NAMALWA (cell line): ENCODE results near the gene NR1I3.

Experiments used
- DNase-seq: peaks from one replicate; pipeline ENCODE4 v3.0.0-alpha.2; 2015; ENCODE audit warnings: low spot score

NR1I3 gene

DNA sequence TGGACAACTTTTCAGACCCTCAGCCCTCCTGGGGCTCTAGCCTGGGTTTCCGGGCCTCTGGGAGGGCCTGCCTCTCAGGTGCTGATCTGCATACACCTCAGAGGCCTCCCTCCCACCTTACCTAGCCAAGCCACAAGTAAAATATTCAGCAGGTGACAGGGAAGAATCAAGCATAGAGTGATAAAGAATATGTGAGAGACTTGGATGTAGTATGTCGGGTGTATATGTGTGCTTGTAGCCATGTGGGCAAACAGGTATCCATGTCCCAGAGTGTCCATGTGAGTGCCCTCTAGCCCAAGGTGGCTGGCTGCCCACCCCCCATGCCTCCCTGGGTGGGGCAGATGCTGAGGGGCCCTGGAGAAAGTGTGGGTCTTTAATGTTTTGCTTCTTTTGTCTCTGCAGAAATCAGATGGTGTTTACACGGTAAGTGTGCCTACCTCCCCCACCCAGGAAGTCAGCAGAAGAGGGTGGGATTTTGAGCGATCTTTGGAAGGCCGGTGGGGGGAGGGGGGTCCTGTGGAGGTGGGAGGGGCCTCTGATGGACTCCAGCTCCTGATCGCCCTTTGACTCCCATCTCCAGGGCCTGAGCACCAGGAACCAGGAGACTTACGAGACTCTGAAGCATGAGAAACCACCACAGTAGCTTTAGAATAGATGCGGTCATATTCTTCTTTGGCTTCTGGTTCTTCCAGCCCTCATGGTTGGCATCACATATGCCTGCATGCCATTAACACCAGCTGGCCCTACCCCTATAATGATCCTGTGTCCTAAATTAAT, 19.5 kb downstream of the NR1I3 start:
- no peak for DNase-seq

DNA sequence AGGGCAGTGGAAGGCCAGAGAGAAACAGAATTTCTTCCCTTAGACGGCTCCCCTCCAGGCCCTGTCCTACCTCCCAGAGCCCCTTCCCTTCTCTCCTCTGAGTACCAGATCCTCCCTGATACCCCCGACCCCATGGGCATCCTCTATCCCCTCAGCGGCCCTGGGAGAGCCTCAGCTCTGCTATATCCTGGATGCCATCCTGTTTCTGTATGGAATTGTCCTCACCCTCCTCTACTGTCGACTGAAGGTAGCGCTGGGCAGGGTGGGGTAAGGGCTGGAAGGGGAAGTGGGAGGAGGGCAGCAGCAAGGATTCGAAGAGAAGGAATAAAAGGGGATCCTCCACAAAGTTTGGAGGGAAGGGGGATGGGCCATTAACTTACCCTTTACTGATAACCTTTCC, 20.2 kb downstream of the NR1I3 start:
- DNase-seq = no peak

DNA sequence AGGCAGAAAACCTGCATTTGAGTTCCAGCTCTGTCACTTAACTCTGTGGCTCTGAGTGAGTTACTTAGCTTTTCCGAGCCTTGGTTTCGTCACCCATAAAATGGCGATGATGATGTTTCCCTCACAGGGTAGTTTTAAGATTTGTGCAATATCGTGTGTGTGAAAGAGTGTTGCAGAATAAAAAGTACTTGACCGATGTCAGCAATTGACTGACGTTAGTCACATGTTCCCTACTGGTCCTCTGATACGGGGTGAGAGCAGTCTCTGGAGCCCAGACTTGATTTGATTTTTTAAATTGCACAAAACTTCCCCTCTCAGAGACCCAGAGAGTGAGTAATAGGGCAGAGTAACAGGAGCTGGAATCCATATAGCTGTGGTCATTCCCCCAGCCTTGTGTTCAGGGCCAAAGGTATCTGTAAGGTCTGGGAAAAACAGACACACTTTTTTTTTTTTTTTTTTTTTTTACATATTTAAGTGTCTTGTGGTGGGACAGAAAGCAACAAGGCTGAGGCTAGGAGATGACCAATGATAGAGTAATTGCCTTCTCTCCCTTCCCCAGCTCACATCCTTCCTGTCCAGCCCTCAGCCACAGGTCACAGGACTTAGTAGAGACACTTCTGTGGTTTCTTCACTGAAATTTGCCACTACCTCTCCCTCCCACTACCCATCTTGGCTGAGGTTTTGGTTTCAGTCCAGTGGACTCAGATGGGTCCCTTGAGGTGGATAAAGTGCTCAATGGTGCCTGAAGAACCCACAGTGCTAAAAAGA, 20.9 kb downstream of the NR1I3 start:
- DNase-seq = peak; percentile 80

DNA sequence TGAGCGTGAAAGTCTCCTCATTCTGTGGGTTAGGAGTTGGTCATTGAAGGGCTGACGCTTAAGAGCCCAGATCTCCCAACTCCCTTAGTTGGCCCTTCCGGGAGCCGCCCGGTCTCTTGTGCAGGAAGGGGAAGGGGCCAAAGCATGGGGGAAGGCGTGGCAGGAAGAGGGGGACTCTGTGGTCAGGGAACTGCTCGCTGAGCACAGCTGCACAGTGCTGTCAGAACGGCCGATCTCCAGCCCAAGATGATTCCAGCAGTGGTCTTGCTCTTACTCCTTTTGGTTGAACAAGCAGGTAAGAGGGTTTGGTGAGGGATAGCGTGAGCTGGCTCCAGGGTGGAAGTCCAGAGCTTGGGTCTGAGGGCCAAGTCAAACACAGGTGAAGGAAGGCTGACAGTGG, 22.9 kb downstream of the NR1I3 start, which contains the start of gene FCER1G:
TSS of gene FCER1G (plus strand) at position 220 of the 400 bp plus-strand sequence. CDS start at position 247, 27 bp downstream.
- no peak for DNase-seq

DNA sequence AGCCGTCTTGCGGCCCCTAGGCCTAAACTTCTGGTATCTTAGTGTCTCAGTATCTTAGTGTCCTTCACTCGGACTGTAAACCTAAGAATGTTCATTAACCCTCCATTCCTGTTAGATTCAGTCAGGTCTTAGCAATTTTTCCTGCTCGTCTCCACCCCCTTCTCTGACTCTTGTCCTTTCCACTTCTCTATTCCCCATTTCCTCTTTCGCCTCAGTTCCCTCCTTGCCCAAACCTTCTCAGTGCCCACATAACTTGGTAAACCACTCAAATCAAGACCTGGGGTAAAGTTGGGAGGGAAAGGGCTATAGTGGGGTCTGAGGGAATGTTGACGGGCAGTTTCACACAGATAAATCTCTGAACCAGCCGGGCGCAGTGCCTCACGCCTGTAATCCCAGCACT, 23.6 kb downstream of the NR1I3 start:
- no peak for DNase-seq

DNA sequence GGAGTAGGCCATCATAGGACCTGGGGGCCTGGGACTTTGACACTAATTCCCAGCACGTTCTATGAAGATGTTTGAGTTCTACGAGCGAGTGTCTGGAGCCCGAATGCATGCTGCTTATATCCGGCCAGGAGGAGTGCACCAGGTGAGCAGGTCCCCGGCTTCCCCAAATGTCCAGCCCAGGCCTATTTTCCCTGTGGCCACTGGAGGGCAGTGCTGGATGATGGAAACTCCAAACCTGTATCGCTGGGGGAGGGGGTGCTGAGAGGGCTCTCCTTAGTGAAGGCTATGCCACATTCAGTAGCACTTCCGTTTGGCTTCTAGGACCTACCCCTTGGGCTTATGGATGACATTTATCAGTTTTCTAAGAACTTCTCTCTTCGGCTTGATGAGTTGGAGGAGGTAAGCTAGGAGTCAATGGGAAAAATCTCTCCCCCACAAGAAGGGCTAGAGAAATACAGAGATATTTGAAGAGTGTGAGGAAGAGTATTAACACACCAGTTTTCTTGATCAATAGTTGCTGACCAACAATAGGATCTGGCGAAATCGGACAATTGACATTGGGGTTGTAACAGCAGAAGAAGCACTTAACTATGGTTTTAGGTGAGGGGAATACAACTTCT, 28.1 kb downstream of the NR1I3 start:
- DNase-seq = peak; percentile 94

DNA sequence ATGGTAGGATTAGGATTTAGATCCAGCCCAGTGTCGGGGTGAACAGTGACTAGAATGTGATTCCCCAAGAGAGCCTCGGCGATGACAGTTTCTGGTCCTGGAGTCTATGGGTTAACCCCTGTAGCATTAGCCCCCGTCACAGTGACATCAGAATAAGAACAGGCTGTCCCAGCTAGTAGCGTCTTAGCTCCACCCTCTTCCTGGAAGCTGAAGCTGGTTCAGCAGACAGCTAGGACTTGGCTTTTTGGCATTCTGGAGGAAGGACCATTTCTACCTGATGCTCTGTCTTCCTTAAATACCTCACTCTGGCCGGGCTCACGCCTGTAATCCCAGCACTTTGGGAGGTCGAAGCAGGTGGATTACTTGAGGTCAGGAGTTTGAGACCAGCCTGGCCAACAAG, 30.8 kb downstream of the NR1I3 start:
- DNase-seq = no peak

DNA sequence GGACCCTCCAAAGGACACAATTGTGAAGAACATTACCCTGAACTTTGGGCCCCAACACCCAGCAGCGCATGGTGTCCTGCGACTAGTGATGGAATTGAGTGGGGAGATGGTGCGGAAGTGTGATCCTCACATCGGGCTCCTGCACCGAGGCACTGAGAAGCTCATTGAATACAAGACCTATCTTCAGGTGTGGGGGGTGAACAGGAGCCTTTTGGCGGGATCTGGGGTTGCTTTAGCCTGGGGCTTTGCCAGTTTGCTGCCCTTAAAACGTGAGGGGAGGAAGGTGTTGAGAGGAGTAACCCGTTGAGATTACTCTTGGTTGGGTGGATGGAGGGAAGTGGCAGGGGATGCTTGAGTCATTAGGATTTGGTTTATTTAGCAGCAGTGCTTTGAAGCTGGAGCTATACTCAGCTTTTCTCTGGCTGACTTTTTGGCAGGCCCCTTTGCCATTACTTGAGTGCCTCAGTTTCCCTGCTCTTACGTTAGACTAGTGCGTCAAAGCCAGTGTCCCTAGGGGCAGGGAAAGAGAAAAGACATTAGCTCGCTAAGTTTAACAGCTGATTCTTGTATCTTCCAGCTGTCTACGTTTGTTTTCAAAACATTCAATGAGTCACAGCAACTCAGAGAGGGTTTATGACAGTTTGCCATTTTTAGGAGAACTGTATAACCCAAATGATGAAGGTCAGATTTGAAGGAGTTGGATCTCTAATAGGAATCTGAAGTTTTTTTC, 31.4 kb downstream of the NR1I3 start:
- DNase-seq = no peak

DNA sequence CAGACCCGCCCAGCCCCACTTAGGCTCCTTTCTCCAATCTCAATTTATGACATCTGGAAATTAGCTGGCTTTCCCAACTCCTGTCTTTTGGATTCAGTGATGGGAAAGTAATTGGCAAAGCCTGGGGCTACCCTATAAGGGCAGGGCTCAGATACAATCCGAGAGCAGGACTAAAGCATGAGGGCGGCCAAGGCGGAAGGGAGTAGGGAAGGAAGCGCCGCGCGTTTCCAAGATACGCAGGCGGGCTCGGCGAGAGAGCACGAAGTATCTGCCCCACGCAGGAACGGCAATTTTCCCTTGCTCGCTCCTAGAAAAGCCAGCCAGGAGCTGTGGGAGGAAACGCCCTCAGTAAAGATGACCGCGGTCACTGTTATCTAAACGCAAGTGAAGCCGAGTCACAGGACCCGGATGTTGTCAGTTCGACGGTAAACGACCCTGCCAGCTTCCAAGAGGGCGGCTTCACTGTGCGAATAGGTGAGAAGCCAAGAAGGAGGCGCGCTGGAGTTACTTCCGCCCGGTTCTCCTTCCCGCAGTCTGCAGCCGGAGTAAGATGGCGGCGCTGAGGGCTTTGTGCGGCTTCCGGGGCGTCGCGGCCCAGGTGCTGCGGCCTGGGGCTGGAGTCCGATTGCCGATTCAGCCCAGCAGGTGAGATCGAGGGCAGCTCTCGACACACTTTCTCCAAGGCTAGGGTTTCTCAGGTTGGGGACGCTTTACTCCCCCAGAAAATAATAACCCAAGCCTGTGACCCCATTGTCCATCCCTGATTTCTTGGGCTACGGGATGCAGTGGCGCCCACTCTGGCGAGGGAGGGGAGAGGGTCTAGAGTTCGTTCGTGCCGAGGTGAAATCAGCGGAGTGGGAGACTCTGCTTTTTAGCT, 35.9 kb downstream of the NR1I3 start, which contains the start of gene NDUFS2:
TSS of gene NDUFS2 (plus strand) at position 532 of the 877 bp plus-strand sequence. CDS start at position 551, 19 bp downstream.
- peak; percentile 100 for DNase-seq

DNA sequence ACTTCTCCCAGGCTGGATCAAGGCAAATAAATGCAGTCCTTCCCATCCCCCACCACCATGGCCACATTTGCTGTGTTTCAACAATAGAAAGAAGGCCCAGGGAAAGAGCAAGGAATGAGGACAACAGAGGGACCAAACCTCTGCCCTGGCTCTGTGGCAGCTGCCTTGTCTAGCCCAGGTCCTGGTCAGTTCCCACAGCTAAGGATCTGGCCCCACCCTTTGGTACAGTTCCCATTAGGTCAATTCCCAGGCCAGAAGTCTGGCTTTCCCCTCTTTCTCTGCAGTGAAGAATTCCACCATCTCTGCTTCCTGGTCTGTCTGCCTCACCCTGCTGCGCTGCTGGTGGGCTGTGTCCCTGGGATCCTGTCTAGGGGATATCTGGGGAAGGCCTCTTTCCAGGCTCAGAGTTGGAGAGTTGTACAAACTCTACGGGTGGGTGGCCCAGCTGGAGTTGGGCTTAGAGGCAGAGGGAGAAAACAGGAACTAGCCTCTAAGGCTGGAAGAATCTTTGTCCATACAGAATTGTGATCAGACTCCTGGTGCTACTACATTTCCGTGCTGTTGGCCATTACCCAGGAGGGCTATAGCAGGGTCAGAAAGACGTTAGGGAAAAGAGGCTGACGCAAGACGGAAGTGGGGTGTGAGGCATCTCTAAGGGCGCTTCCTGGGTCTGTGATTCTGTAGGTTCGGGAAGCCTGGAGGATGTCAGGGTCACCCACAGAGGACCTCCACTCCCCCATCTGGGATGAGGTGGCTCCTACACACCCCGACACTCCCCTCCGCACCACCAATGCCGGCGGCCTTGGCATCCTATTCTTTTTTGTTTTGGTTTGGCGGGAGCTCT, 36.8 kb downstream of the NR1I3 start:
- DNase-seq = no peak

DNA sequence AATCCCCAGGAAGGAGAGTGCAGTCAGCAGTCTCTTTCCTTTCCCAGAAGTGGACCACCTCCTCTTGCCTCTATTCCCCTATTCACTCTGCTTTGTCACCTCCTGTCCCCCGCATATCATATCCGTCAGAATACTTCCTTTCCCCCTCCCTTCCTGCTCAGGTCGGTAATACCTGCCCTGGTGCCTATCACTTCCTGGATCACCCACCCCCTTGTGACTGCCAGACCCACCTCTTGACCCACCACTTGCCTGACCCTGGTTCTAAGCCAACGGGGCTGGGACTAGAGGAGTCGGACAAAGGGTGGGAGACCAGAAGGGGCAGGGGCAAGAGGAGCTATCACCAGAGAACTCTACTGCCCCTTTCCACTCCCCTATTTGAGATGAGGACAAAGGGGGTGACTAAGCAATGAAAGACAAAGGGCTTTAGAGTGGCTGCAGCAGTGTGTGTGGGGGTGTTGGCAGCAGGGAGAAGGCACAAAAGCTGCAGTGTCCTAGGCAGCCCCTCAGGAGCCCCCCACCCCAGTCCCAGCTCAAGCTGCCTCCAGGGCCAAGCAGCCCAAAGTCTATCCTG, 37.5 kb downstream of the NR1I3 start:
- DNase-seq = no peak

DNA sequence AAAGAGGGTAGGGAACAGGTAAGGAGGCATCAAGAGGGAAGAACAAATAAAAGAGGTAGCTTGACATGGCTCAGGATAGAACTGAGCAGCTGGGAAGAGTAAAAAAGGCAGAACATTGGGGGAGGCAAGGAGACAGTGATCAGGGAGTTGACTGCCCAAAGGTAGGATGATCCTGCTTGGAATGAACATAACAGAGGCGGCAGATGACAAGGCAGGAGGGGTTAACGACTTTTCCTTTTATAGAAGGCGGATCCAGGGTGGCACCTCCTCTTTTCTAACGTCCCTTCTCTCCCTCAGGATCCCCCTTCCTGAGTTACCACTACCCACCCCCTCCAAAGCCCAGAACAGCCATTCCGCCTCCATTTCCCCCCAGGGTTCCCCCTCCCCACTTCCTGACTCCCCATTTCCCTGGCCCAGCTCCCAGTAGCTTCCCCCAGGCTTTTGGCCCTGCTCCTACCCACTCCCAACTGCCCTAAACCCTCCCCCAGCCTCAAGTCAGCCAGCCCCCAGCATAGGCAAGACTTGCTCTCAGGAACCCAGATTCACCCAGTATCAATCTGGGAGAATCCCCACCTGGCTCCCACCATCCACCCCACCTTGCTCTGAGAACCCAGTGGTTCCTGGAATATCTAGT, 38.4 kb downstream of the NR1I3 start:
- DNase-seq = no peak

DNA sequence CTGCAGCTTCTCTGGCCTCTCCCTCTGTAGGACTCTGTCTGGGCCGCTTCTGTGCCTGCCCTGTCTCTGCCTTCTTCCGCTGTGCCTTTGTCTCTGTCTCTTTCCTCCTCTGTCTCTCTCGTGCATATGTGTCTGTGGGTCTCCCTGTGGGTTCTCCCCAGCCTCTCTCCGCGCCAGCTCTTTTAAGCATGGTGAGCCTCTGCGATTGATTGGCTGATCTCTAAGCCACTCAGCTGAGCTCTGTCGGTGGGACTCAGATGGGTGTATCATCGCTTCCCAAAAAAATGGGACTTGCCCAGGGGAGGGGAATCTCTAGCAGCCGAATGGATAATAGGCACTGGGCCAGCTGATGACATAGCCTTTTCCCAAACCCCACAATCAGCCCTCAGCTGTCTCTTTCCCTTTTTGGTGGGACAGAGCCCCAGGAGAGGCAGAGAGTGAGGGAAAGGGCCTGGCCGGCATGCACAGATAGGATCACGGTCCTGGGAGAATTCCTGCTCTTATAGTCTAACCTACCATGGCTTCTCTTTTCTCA, 39.0 kb downstream of the NR1I3 start, which contains the start of gene ADAMTS4:
TSS of gene ADAMTS4 (minus strand) at position 158 of the 535 bp plus-strand sequence. CDS start 427 bp downstream, outside the sequence.
- no peak for DNase-seq

DNA sequence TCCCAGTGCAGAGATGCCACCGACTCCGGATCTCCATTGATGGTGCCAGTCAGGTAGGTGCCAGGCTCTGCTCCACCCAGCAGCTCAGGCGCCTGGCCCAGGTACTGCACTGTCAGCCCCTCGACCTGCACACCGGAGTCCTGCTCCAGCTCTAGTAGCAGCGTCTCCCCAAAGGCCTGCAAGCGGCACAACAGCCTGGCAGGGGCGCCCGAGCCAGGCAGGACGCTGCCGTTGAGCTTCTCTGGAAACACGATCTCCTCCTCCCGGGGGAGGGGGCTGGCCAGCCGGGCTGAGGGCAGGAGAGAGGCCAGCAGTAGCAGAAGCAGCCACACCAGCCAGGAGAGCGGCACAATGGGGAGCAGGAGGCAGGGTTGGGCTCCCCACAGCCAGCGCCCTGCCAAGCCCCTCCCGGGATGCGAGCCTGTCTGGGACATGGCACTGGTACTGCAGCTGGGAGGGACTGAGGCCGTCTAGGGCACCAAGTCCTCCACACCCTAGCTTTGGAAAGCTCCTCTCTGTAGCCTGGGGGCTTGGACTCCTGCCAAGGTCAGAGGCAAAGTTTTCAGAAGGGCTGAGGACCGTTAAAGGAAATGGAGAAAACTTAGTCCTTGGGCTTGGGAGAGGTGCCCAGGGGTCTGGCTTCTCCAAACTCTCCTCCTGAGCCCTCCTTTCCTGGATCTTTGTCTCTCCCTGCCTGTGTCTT, 39.7 kb downstream of the NR1I3 start:
- no peak for DNase-seq

DNA sequence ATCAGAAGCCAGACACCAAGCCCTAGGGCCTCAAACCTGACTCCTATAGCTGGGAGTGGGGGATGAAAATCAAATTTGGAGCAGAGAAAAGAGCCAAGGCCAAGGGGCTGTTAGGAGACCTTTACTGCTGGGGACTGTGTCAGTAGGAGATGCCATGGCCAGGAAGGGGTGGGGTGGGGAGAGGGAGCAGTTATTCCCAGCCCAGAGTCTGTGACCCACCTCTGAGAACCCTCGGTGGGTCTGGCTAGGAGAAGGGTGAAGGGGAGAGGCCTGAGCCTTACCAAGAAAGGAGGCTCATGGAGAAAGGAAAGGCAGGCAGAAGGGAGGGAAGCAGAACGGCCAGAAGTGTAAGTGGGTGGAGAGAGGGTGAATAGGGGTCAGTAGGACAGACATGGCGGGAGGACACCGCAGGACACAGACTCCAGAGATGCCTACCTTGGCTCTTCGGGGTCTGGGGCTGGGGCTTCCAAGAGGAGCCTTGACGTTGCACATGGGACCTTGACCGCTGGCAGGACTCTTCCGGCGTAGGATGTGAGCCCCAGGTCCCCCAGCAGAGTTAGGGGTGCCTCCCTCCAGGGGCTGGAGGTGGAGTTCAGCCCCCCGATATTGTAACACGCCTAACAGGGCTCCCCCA, 40.3 kb downstream of the NR1I3 start:
- DNase-seq = no peak

DNA sequence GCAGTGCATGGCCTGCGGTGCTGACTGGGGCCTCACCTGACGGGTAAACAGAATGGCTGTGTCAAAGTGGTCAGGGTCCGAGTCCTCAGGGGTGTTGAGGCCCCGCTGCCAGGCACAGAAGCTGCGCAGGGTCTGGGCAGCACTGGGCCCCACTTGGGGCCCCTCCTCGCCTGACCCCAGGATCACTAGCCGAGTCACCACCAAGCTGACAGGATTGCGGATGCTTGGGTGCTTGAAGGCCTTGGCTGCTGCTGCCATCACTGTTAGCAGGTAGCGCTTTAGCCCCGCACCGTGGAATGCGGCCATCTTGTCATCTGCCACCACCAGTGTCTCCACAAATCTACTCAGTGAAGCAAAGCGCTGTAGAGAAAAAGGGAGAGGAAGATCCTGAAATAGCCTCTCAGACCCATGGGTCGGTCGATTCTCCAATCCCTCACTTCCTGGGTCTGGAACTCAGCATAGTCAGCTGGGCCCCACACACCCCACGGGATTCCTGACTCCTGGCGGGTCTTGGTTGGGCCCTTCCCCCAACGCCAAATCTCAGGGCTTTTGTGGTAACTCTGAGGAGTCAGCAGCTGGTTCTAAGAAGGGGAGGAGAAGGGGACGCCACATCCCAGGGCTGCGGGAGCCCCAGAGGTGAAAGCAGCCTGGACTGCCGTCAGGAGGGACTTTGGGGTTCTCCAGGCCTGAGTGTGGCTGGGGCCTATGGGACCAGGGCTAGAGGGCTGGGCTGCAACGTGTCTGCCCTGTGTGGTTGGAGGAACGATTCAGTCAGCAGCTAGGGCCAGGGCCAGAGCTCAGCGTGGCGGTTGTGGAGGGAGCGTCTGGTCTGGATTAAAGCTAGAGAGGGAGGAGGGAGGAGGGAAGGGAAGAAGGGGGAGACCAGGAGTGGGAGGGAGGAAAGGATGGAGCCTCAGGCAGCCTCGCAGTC, 41.2 kb downstream of the NR1I3 start:
- DNase-seq = no peak

DNA sequence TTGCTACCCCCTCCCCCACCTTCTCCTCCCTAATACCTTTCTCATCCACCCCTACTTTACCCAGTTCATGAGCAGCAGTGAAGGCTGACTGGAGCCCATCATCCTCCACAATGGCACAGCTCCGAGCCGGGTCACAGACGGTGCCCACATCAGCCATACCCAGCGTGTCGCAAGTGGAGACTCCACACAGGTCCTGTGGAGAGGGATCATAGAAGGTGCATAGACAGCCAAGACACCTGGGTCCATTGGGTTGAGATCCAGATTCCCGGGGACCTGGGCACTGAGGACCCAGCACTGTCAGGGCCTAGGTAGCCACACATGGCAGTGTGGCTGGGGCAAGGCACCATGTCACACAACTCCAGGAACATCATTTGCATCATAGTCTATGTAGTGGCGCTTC, 41.9 kb downstream of the NR1I3 start:
- no peak for DNase-seq
